Activated naive CD8-positive, alpha-beta T cell treated with anti-CD3 and anti-CD28 coated beads, Interleukin-2, amount 10 ng/mL, durations not matched to agents 7 days and 5 days (primary cell): ENCODE measurements around the gene PPDPF. TPM values are rescaled to one million over a fixed set of nuclear protein-coding genes. Genes with fewer than 3 reads are reported as not detected.

Experiments
- ATAC-seq: fragments of 150-1000 bp; cut with Tn5 transposase; one replicate; pipeline ENCODE4 v1.10.0; 2021; ENCODE audit warnings: low read depth, moderate library complexity
- POLR2A ChIA-PET: fragments of 350-600 bp; sonication (Branson Sonifier 250); formaldehyde crosslinking; loops from one replicate; lab custom pipeline; 2021; ENCODE audit warnings: antibody characterized with exemption; lab: Charles Lee
- DNase-seq: peaks from one replicate; pipeline ENCODE4 v3.0.0; 2021
- H3K27ac Mint-ChIP-seq: one replicate; pipeline ENCODE4 v1.8.0; 2022; ENCODE audit warnings: mild to moderate bottlenecking, mixed read lengths
- H3K27me3 Mint-ChIP-seq: one replicate; pipeline ENCODE4 v1.8.0; 2022; ENCODE audit warnings: mild to moderate bottlenecking, moderate library complexity, mixed read lengths
- H3K36me3 Mint-ChIP-seq: one replicate; pipeline ENCODE4 v1.8.0; 2021; ENCODE audit warnings: mild to moderate bottlenecking, mixed read lengths
- H3K4me1 Mint-ChIP-seq: one replicate; pipeline ENCODE4 v1.8.0; 2021; ENCODE audit warnings: mixed read lengths
- H3K4me3 Mint-ChIP-seq: one replicate; pipeline ENCODE4 v1.8.0; 2022; ENCODE audit warnings: mild to moderate bottlenecking, moderate library complexity, mixed read lengths
- H3K9me3 Mint-ChIP-seq: one replicate; pipeline ENCODE4 v1.8.0; 2021; ENCODE audit warnings: mixed read lengths
- total RNA-seq, 2 experiments: library from RNA; stranded (reverse); gene quantifications; one replicate each; pipeline ENCODE4 v1.2.3, GENCODE V29; 2021

Gene PPDPF
- total RNA-seq, 2 experiments from 2014 or later: 242 to 248 TPM

- no peak for ATAC-seq
- POLR2A ChIA-PET: no interaction called here
- no peak for DNase-seq
- no peak overlapping the region for H3K4me3 Mint-ChIP-seq
- H3K36me3 Mint-ChIP-seq: no peaks in the 10 kb centered on the region
- peaks cover 2% of the 10 kb centered on the region for H3K4me1 Mint-ChIP-seq
- no peak overlapping the region for H3K27ac Mint-ChIP-seq
- no peaks in the 10 kb centered on the region for H3K9me3 Mint-ChIP-seq
- peaks cover 16% of the 10 kb centered on the region for H3K27me3 Mint-ChIP-seq
Measured at GRCh38 chr20:63481503-63481902, 39.1 kb upstream of the PPDPF start.

- H3K9me3 Mint-ChIP-seq: no peaks in the 10 kb centered on the region
- no peak for ATAC-seq
- peaks cover 2% of the 10 kb centered on the region for H3K4me1 Mint-ChIP-seq
- H3K4me3 Mint-ChIP-seq: no peak overlapping the region
- H3K27ac Mint-ChIP-seq: no peak overlapping the region
- no peak for DNase-seq
- POLR2A ChIA-PET: no interaction called here
- H3K27me3 Mint-ChIP-seq: peaks cover 14% of the 10 kb centered on the region
- no peaks in the 10 kb centered on the region for H3K36me3 Mint-ChIP-seq
Measured at GRCh38 chr20:63482021-63482587, 38.5 kb upstream of the PPDPF start.

GRCh38 chr20:63483834-63484233, 36.7 kb upstream of the PPDPF start:
- no peak overlapping the region for H3K27ac Mint-ChIP-seq
- H3K4me1 Mint-ChIP-seq: peaks cover 2% of the 10 kb centered on the region
- peaks cover 10% of the 10 kb centered on the region for H3K27me3 Mint-ChIP-seq
- no peak overlapping the region for H3K4me3 Mint-ChIP-seq
- no peaks in the 10 kb centered on the region for H3K9me3 Mint-ChIP-seq
- POLR2A ChIA-PET: no interaction called here
- H3K36me3 Mint-ChIP-seq: no peaks in the 10 kb centered on the region
- no peak for ATAC-seq
- DNase-seq: no peak

DNA sequence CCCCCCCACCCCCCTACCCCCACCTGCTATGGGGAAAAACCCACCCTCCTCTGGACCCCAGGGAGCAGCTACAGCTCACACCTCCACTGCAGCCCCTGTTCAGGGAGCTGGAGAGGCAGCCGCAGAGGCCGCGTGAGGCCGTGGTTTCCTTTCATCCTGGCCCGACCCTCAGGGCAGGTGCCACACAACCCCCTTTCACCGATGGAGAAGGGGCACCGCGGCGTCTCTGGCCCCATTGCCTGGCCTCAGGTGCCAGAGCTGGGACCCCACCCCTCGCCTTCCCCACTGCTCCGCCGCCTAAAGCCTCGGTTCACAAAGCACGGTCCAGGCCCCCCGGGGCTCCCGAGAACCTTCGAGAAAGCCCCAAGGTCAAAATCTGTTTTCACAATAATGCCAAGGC, 36.3 kb upstream of the PPDPF start:
- H3K9me3 Mint-ChIP-seq: no peaks in the 10 kb centered on the region
- no peak overlapping the region for H3K4me3 Mint-ChIP-seq
- POLR2A ChIA-PET: interaction anchor here (1.0 kb wide), 1 partner anchor 37 kb away, joined by 4 read pairs; the partner anchor contains the start of gene PPDPF
- H3K27ac Mint-ChIP-seq: no peak overlapping the region
- no peak for ATAC-seq
- no peak for DNase-seq
- peaks cover 12% of the 10 kb centered on the region for H3K27me3 Mint-ChIP-seq
- H3K4me1 Mint-ChIP-seq: peaks cover 2% of the 10 kb centered on the region
- H3K36me3 Mint-ChIP-seq: no peaks in the 10 kb centered on the region

DNA sequence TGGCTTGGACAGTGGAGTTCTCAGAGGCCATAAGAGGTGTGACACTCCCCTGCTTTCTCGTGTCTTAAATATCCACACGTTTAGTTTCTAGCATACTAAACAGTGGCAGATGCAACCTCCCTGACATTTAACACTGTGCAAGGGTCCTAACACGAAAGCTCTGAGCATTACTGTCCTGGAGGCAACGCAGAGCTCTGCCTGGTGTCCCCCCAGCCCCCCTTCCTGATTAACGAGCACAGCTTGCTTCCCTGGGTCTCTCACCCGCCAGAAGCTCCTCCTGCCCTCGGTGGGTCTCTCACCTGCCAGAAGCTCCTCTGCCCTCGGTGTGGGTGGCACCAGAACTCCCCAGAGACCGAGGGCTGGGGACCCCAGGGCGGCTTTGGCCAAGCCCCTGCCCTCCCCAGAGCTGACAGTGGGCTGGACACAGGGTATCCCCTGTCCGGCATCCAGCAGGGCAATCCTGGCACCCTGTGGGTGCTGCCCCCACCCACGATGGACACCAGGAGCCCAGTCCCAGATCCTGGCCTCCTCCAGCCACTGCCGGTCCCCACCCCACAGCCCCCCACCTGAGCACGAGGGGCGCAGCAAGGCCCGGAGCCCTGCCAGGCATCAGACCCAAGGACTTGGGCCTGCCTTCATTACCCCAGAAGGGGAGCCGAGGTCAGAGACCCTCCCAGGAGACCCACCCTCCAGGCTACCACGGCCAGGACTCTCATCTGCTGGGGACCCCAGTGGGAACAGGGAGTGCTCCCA, 35.7 kb upstream of the PPDPF start:
- no peak for DNase-seq
- ATAC-seq: no peak
- POLR2A ChIA-PET: interaction anchor here (1.0 kb wide), 1 partner anchor 36 kb away, joined by 4 read pairs; the partner anchor contains the start of gene PPDPF
- no peaks in the 10 kb centered on the region for H3K36me3 Mint-ChIP-seq
- peaks cover 18% of the 10 kb centered on the region for H3K27me3 Mint-ChIP-seq
- no peak overlapping the region for H3K27ac Mint-ChIP-seq
- no peaks in the 10 kb centered on the region for H3K9me3 Mint-ChIP-seq
- H3K4me1 Mint-ChIP-seq: peaks cover 2% of the 10 kb centered on the region
- no peak overlapping the region for H3K4me3 Mint-ChIP-seq

DNA sequence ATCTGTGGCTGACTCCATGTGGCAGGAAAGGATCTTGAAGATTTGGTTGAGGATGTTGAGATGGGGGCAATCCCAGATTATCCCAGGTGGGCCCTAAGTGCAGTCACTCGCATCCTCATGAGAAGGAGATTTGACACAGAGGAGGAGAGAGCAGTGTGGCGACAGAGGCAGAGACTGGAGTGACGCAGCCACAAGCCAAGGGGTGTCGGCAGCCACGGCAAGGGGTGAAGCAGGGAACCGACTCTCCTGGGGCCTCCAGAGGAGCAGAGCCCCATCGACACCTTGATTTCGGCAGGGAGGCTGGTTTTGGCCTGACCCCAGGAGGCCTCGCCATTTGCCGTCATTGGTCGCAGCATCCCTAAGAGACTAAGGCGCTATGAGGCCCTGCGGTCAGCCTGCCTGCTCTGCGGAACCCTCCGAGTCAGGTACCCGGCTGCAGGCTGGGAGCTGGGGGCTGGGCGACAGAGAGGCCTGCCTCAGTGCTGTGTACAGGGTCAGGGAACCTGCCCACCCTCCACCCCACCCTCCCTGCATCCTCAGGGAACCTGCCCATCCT, 34.2 kb upstream of the PPDPF start:
- no peak overlapping the region for H3K27ac Mint-ChIP-seq
- H3K27me3 Mint-ChIP-seq: peaks cover 15% of the 10 kb centered on the region
- peaks cover 2% of the 10 kb centered on the region for H3K4me1 Mint-ChIP-seq
- no peaks in the 10 kb centered on the region for H3K36me3 Mint-ChIP-seq
- ATAC-seq (no peak), DNase-seq (no peak)
- H3K4me3 Mint-ChIP-seq: no peak overlapping the region
- POLR2A ChIA-PET: no interaction called here
- H3K9me3 Mint-ChIP-seq: no peaks in the 10 kb centered on the region

GRCh38 chr20:63487116-63487764, 33.3 kb upstream of the PPDPF start:
- Mint-ChIP-seq H3K36me3 (no peaks in the 10 kb centered on the region), H3K4me1 (peaks cover 2% of the 10 kb centered on the region), H3K27me3 (peaks cover 13% of the 10 kb centered on the region), H3K4me3 (no peak overlapping the region), H3K27ac (no peak overlapping the region), H3K9me3 (peaks cover 2% of the 10 kb centered on the region)
- POLR2A ChIA-PET: no interaction called here
- ATAC-seq: no peak
- no peak for DNase-seq

DNA sequence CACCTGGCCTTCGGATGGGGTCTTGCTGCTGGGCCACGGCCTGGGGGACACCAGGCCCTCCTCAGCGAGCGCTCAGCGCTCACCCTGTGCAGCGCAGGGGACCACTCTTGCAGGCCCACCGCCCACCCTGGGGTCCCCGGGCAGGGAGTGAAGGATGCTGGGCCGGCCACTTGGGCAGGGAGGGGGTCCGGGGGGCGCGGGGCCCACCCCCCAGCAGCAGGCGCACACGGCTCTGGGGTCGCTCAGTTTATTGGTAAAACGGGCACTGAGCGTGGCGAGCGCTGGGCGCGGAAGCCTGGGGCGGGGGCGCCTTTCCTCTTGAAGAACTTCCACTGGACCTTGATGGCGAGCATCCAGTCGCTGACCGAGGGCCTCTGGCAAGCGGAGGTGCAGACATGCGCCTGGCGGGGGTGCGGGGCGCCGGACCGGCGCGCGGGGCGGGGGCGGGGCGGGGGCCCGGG, 32.8 kb upstream of the PPDPF start:
- peaks cover 2% of the 10 kb centered on the region for H3K4me1 Mint-ChIP-seq
- ATAC-seq (no peak), DNase-seq (no peak)
- peaks cover 11% of the 10 kb centered on the region for H3K27me3 Mint-ChIP-seq
- H3K9me3 Mint-ChIP-seq: peaks cover 3% of the 10 kb centered on the region
- no peak overlapping the region for H3K4me3 Mint-ChIP-seq
- POLR2A ChIA-PET: no interaction called here
- no peak overlapping the region for H3K27ac Mint-ChIP-seq
- no peaks in the 10 kb centered on the region for H3K36me3 Mint-ChIP-seq

DNA sequence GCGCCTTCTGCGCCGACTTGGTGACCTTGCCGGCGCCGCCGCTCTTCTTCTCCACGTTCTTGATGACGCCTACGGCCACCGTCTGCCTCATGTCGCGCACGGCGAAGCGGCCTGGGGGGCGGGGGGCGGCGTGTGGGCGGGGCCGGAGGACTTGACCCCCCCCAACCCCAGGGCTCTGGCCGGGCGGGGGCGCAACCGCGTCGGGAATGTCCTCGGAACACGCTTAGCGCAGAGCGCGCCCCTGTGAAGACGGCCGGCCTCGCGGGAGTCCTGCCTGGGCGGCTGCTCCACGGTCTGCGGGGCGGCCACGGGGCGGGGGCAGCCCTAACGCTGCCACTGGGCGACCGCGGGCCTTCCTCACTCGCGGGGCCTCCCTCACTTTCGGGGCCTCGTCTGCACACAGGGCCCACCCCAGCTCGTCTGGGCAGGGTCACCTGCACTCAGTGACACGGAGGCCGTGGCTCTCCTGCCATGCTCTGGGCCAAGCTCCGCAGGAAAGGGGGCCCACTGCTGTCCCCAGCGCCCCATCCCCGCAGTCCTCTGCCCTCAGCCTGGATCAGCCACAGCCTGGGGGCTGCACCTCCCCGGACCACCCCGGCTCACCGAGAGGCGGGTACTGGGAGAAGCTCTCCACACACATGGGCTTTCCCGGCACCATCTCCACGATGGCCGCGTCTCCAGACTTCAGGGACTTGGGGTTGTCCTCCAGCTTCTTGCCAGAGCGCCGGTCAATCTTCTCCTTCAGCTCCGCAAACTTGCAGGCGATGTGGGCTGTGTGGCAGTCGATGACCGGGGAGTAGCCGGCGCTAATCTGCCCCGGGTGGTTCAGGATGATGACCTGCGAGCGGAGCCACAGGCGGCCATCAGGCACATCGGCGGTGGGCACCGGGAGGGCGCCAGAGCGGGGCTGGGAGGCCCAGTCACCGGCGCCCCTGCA, 32.0 kb upstream of the PPDPF start:
- Mint-ChIP-seq H3K36me3 (no peaks in the 10 kb centered on the region), H3K4me1 (no peaks in the 10 kb centered on the region), H3K27ac (no peak overlapping the region), H3K4me3 (no peak overlapping the region), H3K9me3 (peaks cover 3% of the 10 kb centered on the region), H3K27me3 (peaks cover 11% of the 10 kb centered on the region)
- ATAC-seq (no peak), DNase-seq (no peak)
- POLR2A ChIA-PET: no interaction called here

GRCh38 chr20:63490416-63490815, 30.1 kb upstream of the PPDPF start:
- H3K9me3 Mint-ChIP-seq: peaks cover 3% of the 10 kb centered on the region
- POLR2A ChIA-PET: no interaction called here
- H3K4me1 Mint-ChIP-seq: no peaks in the 10 kb centered on the region
- H3K27me3 Mint-ChIP-seq: peaks cover 7% of the 10 kb centered on the region
- H3K27ac Mint-ChIP-seq: no peak overlapping the region
- H3K36me3 Mint-ChIP-seq: no peaks in the 10 kb centered on the region
- DNase-seq (no peak), ATAC-seq (no peak)
- no peak overlapping the region for H3K4me3 Mint-ChIP-seq

- POLR2A ChIA-PET: no interaction called here
- Mint-ChIP-seq H3K27ac (no peak overlapping the region), H3K4me1 (no peaks in the 10 kb centered on the region), H3K27me3 (peaks cover 8% of the 10 kb centered on the region), H3K9me3 (peaks cover 3% of the 10 kb centered on the region), H3K4me3 (no peak overlapping the region), H3K36me3 (no peaks in the 10 kb centered on the region)
- no peak for ATAC-seq
- no peak for DNase-seq
Measured at GRCh38 chr20:63491078-63491477, 29.5 kb upstream of the PPDPF start.

DNA sequence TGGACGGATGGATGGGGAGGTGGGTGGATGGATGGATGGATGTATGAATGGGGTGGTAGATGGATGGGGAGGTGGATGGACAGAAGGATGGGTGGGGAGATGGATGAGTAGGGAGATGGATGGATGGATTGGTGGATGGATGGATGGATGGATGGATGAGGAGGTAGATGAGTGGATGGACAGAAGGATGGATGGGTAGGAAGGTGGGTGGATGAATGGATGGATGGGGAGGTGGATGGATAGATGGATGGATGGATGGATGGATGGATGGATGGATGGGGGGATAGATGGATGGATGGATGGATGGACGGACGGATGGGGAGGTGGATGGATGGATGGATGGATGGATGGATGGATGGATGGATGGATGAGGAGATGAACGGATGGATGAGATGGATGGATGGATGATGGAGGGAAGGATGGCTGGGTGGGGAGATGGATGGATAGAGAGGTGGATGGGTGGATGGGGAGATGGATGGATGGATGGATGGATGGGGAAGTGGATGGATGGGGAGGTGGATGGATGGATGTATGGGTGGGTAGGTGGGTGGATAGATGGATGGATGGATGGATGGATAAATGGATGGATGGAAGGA, 28.8 kb upstream of the PPDPF start:
- peaks cover 3% of the 10 kb centered on the region for H3K9me3 Mint-ChIP-seq
- no peak for ATAC-seq
- H3K4me1 Mint-ChIP-seq: peaks cover 2% of the 10 kb centered on the region
- POLR2A ChIA-PET: no interaction called here
- H3K27me3 Mint-ChIP-seq: peaks cover 13% of the 10 kb centered on the region
- H3K36me3 Mint-ChIP-seq: no peaks in the 10 kb centered on the region
- H3K27ac Mint-ChIP-seq: no peak overlapping the region
- H3K4me3 Mint-ChIP-seq: no peak overlapping the region
- no peak for DNase-seq
